Body of pancreas (tissue), 4 donors: ENCODE data around the gene MFSD11.

ENCODE experiments used
- POLR2A ChIP-seq, 3 donors: fragments of 450-650 bp; IDR thresholded peaks; one replicate each; pipeline ENCODE4 v1.6.1; 2016; ENCODE audit warnings: antibody characterized with exemption in 3 of 3, mild to moderate bottlenecking in 2 of 3
- TF ChIP-seq, protein P1 (sequence below), 7 experiments: fragments of 450-650 bp in 4 of 7; fragments of 200-600 bp in 3 of 7; sonication (generic) in 3 of 7; IDR thresholded peaks; one replicate each; pipeline ENCODE4 v1.5.1; 2016 to 2019; ENCODE audit warnings: antibody characterized with exemption in 7 of 7

DNA sequence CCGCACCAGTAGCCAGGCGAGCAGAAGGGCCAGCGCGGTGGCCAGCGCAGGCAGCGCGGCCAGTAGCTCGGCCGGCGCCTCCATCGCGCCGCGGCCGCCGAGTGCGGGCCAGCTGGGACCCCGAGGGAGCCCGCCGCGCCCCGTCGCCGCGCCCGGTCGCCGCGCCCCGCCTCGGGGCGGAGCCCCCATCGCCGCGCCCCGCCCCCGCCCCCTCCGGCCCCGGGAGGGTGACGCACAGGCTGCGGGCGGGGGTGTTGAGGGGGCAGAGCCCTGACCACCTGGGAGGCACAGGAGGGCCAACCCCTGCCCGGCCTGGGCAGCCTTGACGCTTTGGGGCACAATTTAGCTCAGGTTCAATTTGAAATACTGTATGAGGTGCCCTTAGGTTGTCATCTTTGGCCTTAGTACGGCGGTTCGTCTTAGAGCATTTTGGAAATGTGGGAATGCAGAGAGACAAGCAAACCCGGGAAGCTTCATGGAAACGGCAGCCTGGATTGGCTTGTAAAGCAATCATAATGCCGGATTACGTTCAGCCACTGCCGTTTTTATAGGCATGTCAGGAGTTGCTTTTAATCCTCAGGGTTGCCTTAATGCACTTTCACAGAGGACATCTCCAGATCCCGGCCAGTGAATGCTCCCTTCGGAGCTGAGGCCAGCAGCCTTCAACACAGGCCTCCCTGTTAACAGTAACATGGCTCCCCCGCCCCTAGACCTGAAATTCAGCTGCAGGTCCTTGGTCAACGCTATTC is 26.9 kb upstream of the MFSD11 start, which contains the start of gene MXRA7:
- TF ChIP-seq, protein P1, sequence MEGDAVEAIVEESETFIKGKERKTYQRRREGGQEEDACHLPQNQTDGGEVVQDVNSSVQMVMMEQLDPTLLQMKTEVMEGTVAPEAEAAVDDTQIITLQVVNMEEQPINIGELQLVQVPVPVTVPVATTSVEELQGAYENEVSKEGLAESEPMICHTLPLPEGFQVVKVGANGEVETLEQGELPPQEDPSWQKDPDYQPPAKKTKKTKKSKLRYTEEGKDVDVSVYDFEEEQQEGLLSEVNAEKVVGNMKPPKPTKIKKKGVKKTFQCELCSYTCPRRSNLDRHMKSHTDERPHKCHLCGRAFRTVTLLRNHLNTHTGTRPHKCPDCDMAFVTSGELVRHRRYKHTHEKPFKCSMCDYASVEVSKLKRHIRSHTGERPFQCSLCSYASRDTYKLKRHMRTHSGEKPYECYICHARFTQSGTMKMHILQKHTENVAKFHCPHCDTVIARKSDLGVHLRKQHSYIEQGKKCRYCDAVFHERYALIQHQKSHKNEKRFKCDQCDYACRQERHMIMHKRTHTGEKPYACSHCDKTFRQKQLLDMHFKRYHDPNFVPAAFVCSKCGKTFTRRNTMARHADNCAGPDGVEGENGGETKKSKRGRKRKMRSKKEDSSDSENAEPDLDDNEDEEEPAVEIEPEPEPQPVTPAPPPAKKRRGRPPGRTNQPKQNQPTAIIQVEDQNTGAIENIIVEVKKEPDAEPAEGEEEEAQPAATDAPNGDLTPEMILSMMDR (IDR thresholded peaks at IDR 0.05), result no peak
- peak in 2 of 3 donors; percentile 8 to 33 for TF ChIP-seq POLR2A (IDR thresholded peaks at IDR 0.05)
